Immature natural killer cell (primary cell): ENCODE data around the gene FAXC. TPM values are rescaled to one million over a fixed set of nuclear protein-coding genes. Genes with fewer than 3 reads are reported as not detected.
"Not testable (repeated sequence)": the region's sequence is repeated elsewhere in the genome, so short reads cannot be mapped to it uniquely, and the experiment has no call there.

Source experiments
- DNase-seq, 3 donors: peaks; one replicate each; pipeline ENCODE4 v3.0.0; 2022; ENCODE audit warnings: mixed read lengths in 1 of 3
- H3K27ac Mint-ChIP-seq, 6 donors: one replicate each; pipeline ENCODE4 v1.8.0; 2020; ENCODE audit warnings: mixed read lengths in 6 of 6, mild to moderate bottlenecking in 5 of 6, inconsistent platforms in 4 of 6, moderate library complexity in 3 of 6
- H3K27me3 Mint-ChIP-seq, 3 donors: one replicate each; pipeline ENCODE4 v1.8.0; 2020 to 2021; ENCODE audit warnings: low read depth in 3 of 3, mild to moderate bottlenecking in 3 of 3, mixed read lengths in 3 of 3, moderate library complexity in 3 of 3, inconsistent platforms in 1 of 3
- H3K36me3 Mint-ChIP-seq, 3 donors: one replicate each; pipeline ENCODE4 v1.8.0; 2020; ENCODE audit warnings: mixed read lengths in 3 of 3, inconsistent platforms in 2 of 3, mild to moderate bottlenecking in 2 of 3
- H3K4me1 Mint-ChIP-seq, 2 donors: one replicate each; pipeline ENCODE4 v1.8.0; 2020; ENCODE audit warnings: inconsistent platforms in 2 of 2, mild to moderate bottlenecking in 2 of 2, mixed read lengths in 2 of 2, moderate library complexity in 1 of 2
- H3K4me3 Mint-ChIP-seq, 5 donors: one replicate each; pipeline ENCODE4 v1.8.0; 2020; ENCODE audit warnings: mild to moderate bottlenecking in 5 of 5, mixed read lengths in 5 of 5, inconsistent platforms in 3 of 5, moderate library complexity in 3 of 5
- H3K9me3 Mint-ChIP-seq, 6 donors: one replicate each; pipeline ENCODE4 v1.8.0; 2020; ENCODE audit warnings: mild to moderate bottlenecking in 6 of 6, mixed read lengths in 6 of 6, inconsistent platforms in 4 of 6, moderate library complexity in 3 of 6
- polyA plus RNA-seq, 3 donors: library from polyadenylated mRNA; unstranded; fragments of 300-500 nt; fragmentation: Illumina TruSeq; gene quantifications; one replicate each; pipeline ENCODE4 v1.2.3, GENCODE V29; 2021

Gene FAXC
- polyA plus RNA-seq, 3 donors from 2014 or later: not detected

GRCh38 chr6:99294786-99295185 is 54.7 kb downstream of the FAXC start:
- Mint-ChIP-seq H3K9me3 (peaks cover 0 to 1% (median 0%) of the 10 kb centered on the region in 6 donors), H3K36me3 (no peaks in the 10 kb centered on the region), H3K4me1 (no peaks in the 10 kb centered on the region), H3K4me3 (no peak overlapping the region), H3K27me3 (peaks cover 0 to 5% (median 5%) of the 10 kb centered on the region in 3 donors), H3K27ac (no peak overlapping the region)
- DNase-seq: no peak

- Mint-ChIP-seq H3K36me3 (no peaks in the 10 kb centered on the region), H3K4me1 (no peaks in the 10 kb centered on the region), H3K27ac (no peak overlapping the region), H3K4me3 (no peak overlapping the region), H3K9me3 (peaks cover 0 to 1% (median 0%) of the 10 kb centered on the region in 6 donors), H3K27me3 (peaks cover under 1 to 8% (median 2%) of the 10 kb centered on the region in 3 donors)
- DNase-seq: no peak
Measured at GRCh38 chr6:99289701-99290100, 59.8 kb downstream of the FAXC start.

- Mint-ChIP-seq H3K36me3 (no peaks in the 10 kb centered on the region), H3K27me3 (peaks cover 1 to 8% (median 2%) of the 10 kb centered on the region in 3 donors), H3K4me1 (no peaks in the 10 kb centered on the region), H3K4me3 (no peak overlapping the region), H3K27ac (no peak overlapping the region), H3K9me3 (peaks cover 0 to 2% (median 0%) of the 10 kb centered on the region in 6 donors)
- no peak for DNase-seq
Measured at GRCh38 chr6:99288668-99289067, 60.8 kb downstream of the FAXC start.

GRCh38 chr6:99287523-99287922 is 62.0 kb downstream of the FAXC start:
- Mint-ChIP-seq H3K27ac (no peak overlapping the region), H3K27me3 (peaks cover 0 to 8% (median 1%) of the 10 kb centered on the region in 3 donors), H3K9me3 (peaks cover 0 to 5% (median 0%) of the 10 kb centered on the region in 6 donors), H3K4me3 (no peak overlapping the region), H3K36me3 (no peaks in the 10 kb centered on the region), H3K4me1 (no peaks in the 10 kb centered on the region)
- no peak for DNase-seq

- Mint-ChIP-seq H3K27ac (no peak overlapping the region), H3K9me3 (peaks cover 0 to 5% (median 0%) of the 10 kb centered on the region in 6 donors), H3K4me1 (no peaks in the 10 kb centered on the region), H3K27me3 (peaks cover 0 to 8% (median 1%) of the 10 kb centered on the region in 3 donors), H3K4me3 (no peak overlapping the region), H3K36me3 (no peaks in the 10 kb centered on the region)
- no peak for DNase-seq
Measured at GRCh38 chr6:99285881-99286280, 63.6 kb downstream of the FAXC start.

GRCh38 chr6:99282479-99283062 is 66.9 kb downstream of the FAXC start:
- Mint-ChIP-seq H3K27me3 (peaks cover 0 to 4% (median 1%) of the 10 kb centered on the region in 3 donors), H3K27ac (no peak overlapping the region), H3K4me3 (no peak overlapping the region), H3K9me3 (peaks cover 0 to 4% (median 0%) of the 10 kb centered on the region in 6 donors), H3K36me3 (no peaks in the 10 kb centered on the region), H3K4me1 (no peaks in the 10 kb centered on the region)
- DNase-seq: no peak

- H3K27ac Mint-ChIP-seq: no peak overlapping the region
- no peak for DNase-seq
- no peak overlapping the region for H3K4me3 Mint-ChIP-seq
- no peaks in the 10 kb centered on the region for H3K4me1 Mint-ChIP-seq
- no peaks in the 10 kb centered on the region for H3K9me3 Mint-ChIP-seq
- no peaks in the 10 kb centered on the region for H3K36me3 Mint-ChIP-seq
- H3K27me3 Mint-ChIP-seq: peaks cover 0 to 3% (median 2%) of the 10 kb centered on the region in 3 donors
Measured at GRCh38 chr6:99276747-99277146, 72.7 kb downstream of the FAXC start.

GRCh38 chr6:99270826-99271225 is 78.6 kb downstream of the FAXC start:
- peaks cover 1 to 9% (median 2%) of the 10 kb centered on the region in 3 donors for H3K27me3 Mint-ChIP-seq
- H3K9me3 Mint-ChIP-seq: peaks cover 0 to 6% (median under 1%) of the 10 kb centered on the region in 6 donors
- H3K36me3 Mint-ChIP-seq: no peaks in the 10 kb centered on the region
- no peaks in the 10 kb centered on the region for H3K4me1 Mint-ChIP-seq
- no peak for DNase-seq
- H3K27ac Mint-ChIP-seq: no peak overlapping the region
- H3K4me3 Mint-ChIP-seq: no peak overlapping the region

GRCh38 chr6:99270030-99270429 is 79.4 kb downstream of the FAXC start:
- Mint-ChIP-seq H3K4me1 (no peaks in the 10 kb centered on the region), H3K36me3 (no peaks in the 10 kb centered on the region), H3K27ac (no peak overlapping the region), H3K9me3 (peaks cover 0 to 6% (median under 1%) of the 10 kb centered on the region in 6 donors), H3K4me3 (no peak overlapping the region), H3K27me3 (peaks cover 1 to 9% (median 2%) of the 10 kb centered on the region in 3 donors)
- no peak for DNase-seq

GRCh38 chr6:99269207-99269606 is 80.3 kb downstream of the FAXC start:
- no peak for DNase-seq
- Mint-ChIP-seq H3K27ac (no peak overlapping the region), H3K9me3 (peaks cover 0 to 6% (median under 1%) of the 10 kb centered on the region in 6 donors), H3K36me3 (no peaks in the 10 kb centered on the region), H3K4me3 (no peak overlapping the region), H3K4me1 (no peaks in the 10 kb centered on the region), H3K27me3 (peaks cover 1 to 9% (median 2%) of the 10 kb centered on the region in 3 donors)

GRCh38 chr6:99266996-99267395 is 82.5 kb downstream of the FAXC start:
- not testable (repeated sequence) for H3K27ac Mint-ChIP-seq, H3K4me1 Mint-ChIP-seq, DNase-seq, H3K4me3 Mint-ChIP-seq, H3K9me3 Mint-ChIP-seq, H3K36me3 Mint-ChIP-seq
- peaks cover 0 to 10% (median 0%) of the 10 kb centered on the region in 3 donors for H3K27me3 Mint-ChIP-seq

- H3K27me3 Mint-ChIP-seq, H3K36me3 Mint-ChIP-seq, H3K4me1 Mint-ChIP-seq, DNase-seq, H3K9me3 Mint-ChIP-seq, H3K27ac Mint-ChIP-seq, H3K4me3 Mint-ChIP-seq: not testable (repeated sequence)
Measured at GRCh38 chr6:99265447-99265846, 84.0 kb downstream of the FAXC start.

- Mint-ChIP-seq H3K4me3 (no peak overlapping the region), H3K4me1 (no peaks in the 10 kb centered on the region), H3K36me3 (no peaks in the 10 kb centered on the region)
Measured at GRCh38 chr6:99254616-99255550, 94.6 kb downstream of the FAXC start.

GRCh38 chr6:99253271-99253670 is 96.2 kb downstream of the FAXC start:
- H3K4me3 Mint-ChIP-seq: no peak overlapping the region
- DNase-seq: no peak
- peaks cover 0 to 5% (median 2%) of the 10 kb centered on the region in 3 donors for H3K27me3 Mint-ChIP-seq
- H3K27ac Mint-ChIP-seq: no peak overlapping the region
- no peaks in the 10 kb centered on the region for H3K4me1 Mint-ChIP-seq
- no peaks in the 10 kb centered on the region for H3K36me3 Mint-ChIP-seq
- peaks cover 0 to 7% (median 0%) of the 10 kb centered on the region in 6 donors for H3K9me3 Mint-ChIP-seq

More at GRCh38 chr6:99254616-99255550, 94.6 kb downstream of the FAXC start:
- H3K9me3 Mint-ChIP-seq: peaks cover 0 to 6% (median 0%) of the 10 kb centered on the region in 6 donors
- no peak for DNase-seq
- H3K27me3 Mint-ChIP-seq: peaks cover 1 to 2% (median 2%) of the 10 kb centered on the region in 3 donors
- H3K27ac Mint-ChIP-seq: no peak overlapping the region
